Panc1 (cell line): Measurements from ENCODE around the gene CDH23. TPM values are rescaled to one million over a fixed set of nuclear protein-coding genes. Genes with fewer than 3 reads are reported as not detected.

Experiments
- ATAC-seq: fragments of 200-7000 bp; cut with Tn5 transposase; 2 replicates; pipeline ENCODE4 v1.9.1; 2020; ENCODE audit warnings: mild to moderate bottlenecking, moderate library complexity
- BruUV-seq: library from RNA; stranded (reverse); fragments of 400-500 nt; replicated peaks from 2 replicates; lab custom pipeline; 2021; lab: Mats Ljungman, UMichigan
- CTCF ChIA-PET: fragments of 300-600 bp; sonication (Branson Sonifier 250); formaldehyde crosslinking; loops from one replicate; lab custom pipeline; 2022; ENCODE audit warnings: antibody characterized with exemption; lab: Charles Lee
- POLR2A ChIA-PET: fragments of 300-600 bp; sonication (Branson Sonifier 250); formaldehyde crosslinking; loops from one replicate; lab custom pipeline; 2022; ENCODE audit warnings: antibody characterized with exemption; lab: Charles Lee
- DNase-seq: peaks from one replicate; pipeline ENCODE4 v3.0.0-alpha.2; 2010; ENCODE audit warnings: low read depth, low spot score
- H3K27ac ChIP-seq: 2 replicates; pipeline ENCODE4 v1.5.1; 2011; ENCODE audit warnings: mild to moderate bottlenecking, low read length, inconsistent platforms
- H3K27me3 ChIP-seq: fragments of 200-500 bp; sonication (Bioruptor generic); 2 replicates; pipeline ENCODE4 v1.6.0; 2014; ENCODE audit warnings: low read length, inconsistent platforms; ENCODE audit not compliant: control insufficient read depth, insufficient read depth
- H3K36me3 ChIP-seq: fragments of 200-500 bp; sonication (Bioruptor generic); 2 replicates; pipeline ENCODE4 v1.5.1; 2014; ENCODE audit warnings: inconsistent platforms, mild to moderate bottlenecking, low read length, moderate library complexity; ENCODE audit not compliant: control insufficient read depth, insufficient read depth
- H3K4me1 ChIP-seq: 2 replicates; pipeline ENCODE4 v1.5.1; 2011; ENCODE audit warnings: inconsistent platforms, mild to moderate bottlenecking, low read length, moderate library complexity; ENCODE audit not compliant: control insufficient read depth, insufficient read depth
- H3K4me3 ChIP-seq, 2 experiments: 2 replicates each; pipeline ENCODE4 v1.5.1; 2011 to 2012; ENCODE audit warnings: low read depth in 2 of 2, low read length in 2 of 2, mild to moderate bottlenecking in 2 of 2, inconsistent platforms in 1 of 2, moderate library complexity in 1 of 2
- H3K9me3 ChIP-seq: fragments of 200-500 bp; sonication (Bioruptor generic); 2 replicates; pipeline ENCODE4 v1.5.1; 2014; ENCODE audit warnings: low read depth, mild to moderate bottlenecking, inconsistent platforms, low read length, moderate library complexity; ENCODE audit not compliant: control insufficient read depth, insufficient read depth
- POLR2AphosphoS5 ChIP-seq: IDR thresholded peaks from 2 replicates; pipeline ENCODE4 v1.6.1; 2012; ENCODE audit warnings: mild to moderate bottlenecking, low read depth, low read length, moderate library complexity
- SIN3A ChIP-seq: IDR thresholded peaks from 2 replicates; pipeline ENCODE4 v1.6.1; 2012; ENCODE audit warnings: low read depth, mild to moderate bottlenecking, low read length, moderate library complexity, borderline replicate concordance; ENCODE audit not compliant: insufficient read depth
- TCF7L2 ChIP-seq: IDR thresholded peaks from 2 replicates; pipeline ENCODE4 v1.6.1; 2011; ENCODE audit warnings: mild to moderate bottlenecking, low read depth, low read length, inconsistent platforms
- in situ Hi-C: cut with HindIII; loops from 2 replicates; pipeline ENCODE4 v1.10.0; 2016; ENCODE audit warnings: low sequenced_read_pairs, low pct_unique_long_range_greater_than_20kb
- intact Hi-C: fragments of 100-400 bp; cut with micrococcal nuclease; formaldehyde crosslinking; loops from one replicate; pipeline ENCODE4 v1.10.0; 2022; ENCODE audit not compliant: unreplicated experiment
- total RNA-seq: library from RNA; stranded (reverse); gene quantifications from one replicate; pipeline ENCODE4 v1.2.1, GENCODE V29; 2021; ENCODE audit not compliant: unreplicated experiment
- TF ChIP-seq, protein P1 (sequence below): fragments of 450-650 bp; IDR thresholded peaks from 2 replicates; pipeline ENCODE4 v1.5.1; 2017; ENCODE audit warnings: mild to moderate bottlenecking
- TF ChIP-seq, protein P2 (sequence below), 2 experiments: IDR thresholded peaks; 2 replicates each; pipeline ENCODE4 v1.6.1; 2011 to 2012; ENCODE audit warnings: low read depth in 2 of 2, control low read depth in 1 of 2, low read length in 1 of 2, mild to moderate bottlenecking in 1 of 2, moderate library complexity in 1 of 2; ENCODE audit not compliant: insufficient read depth in 1 of 2

The CDH23 gene
- total RNA-seq, 1 experiment from 2014 or later, result 2.7 TPM

DNA sequence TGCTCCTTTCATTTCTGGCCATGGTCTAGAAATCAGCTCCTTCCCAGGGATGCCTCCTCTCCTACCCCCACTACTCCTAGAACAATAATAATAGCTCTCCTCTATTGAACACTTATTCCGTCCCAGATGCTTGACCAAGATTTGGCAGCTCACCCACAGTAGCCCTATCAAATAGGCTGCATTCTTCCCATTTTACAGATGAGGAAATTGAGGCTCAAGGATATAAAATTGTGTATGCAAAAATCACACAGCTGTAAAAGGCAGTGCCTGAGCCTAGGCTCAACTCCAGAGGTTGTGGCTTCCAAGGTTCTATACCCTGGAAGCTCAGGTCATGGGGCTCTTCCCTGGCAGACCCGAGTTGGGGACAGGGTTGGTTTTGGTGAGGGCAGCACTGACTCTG lies 240.6 kb downstream of the CDH23 start:
- H3K4me3 ChIP-seq, result no peak overlapping the region
- H3K4me1 ChIP-seq, result no peaks in the 10 kb centered on the region
- H3K9me3 ChIP-seq, result no peaks in the 10 kb centered on the region
- no TSS peak for BruUV-seq
- intact Hi-C loops, result no loop called here
- H3K36me3 ChIP-seq, result no peaks in the 10 kb centered on the region
- CTCF ChIA-PET, result no interaction called here
- ATAC-seq (no peak), DNase-seq (no peak)
- TF ChIP-seq, protein P1, sequence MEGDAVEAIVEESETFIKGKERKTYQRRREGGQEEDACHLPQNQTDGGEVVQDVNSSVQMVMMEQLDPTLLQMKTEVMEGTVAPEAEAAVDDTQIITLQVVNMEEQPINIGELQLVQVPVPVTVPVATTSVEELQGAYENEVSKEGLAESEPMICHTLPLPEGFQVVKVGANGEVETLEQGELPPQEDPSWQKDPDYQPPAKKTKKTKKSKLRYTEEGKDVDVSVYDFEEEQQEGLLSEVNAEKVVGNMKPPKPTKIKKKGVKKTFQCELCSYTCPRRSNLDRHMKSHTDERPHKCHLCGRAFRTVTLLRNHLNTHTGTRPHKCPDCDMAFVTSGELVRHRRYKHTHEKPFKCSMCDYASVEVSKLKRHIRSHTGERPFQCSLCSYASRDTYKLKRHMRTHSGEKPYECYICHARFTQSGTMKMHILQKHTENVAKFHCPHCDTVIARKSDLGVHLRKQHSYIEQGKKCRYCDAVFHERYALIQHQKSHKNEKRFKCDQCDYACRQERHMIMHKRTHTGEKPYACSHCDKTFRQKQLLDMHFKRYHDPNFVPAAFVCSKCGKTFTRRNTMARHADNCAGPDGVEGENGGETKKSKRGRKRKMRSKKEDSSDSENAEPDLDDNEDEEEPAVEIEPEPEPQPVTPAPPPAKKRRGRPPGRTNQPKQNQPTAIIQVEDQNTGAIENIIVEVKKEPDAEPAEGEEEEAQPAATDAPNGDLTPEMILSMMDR, result no peak
- TF ChIP-seq, protein P2, sequence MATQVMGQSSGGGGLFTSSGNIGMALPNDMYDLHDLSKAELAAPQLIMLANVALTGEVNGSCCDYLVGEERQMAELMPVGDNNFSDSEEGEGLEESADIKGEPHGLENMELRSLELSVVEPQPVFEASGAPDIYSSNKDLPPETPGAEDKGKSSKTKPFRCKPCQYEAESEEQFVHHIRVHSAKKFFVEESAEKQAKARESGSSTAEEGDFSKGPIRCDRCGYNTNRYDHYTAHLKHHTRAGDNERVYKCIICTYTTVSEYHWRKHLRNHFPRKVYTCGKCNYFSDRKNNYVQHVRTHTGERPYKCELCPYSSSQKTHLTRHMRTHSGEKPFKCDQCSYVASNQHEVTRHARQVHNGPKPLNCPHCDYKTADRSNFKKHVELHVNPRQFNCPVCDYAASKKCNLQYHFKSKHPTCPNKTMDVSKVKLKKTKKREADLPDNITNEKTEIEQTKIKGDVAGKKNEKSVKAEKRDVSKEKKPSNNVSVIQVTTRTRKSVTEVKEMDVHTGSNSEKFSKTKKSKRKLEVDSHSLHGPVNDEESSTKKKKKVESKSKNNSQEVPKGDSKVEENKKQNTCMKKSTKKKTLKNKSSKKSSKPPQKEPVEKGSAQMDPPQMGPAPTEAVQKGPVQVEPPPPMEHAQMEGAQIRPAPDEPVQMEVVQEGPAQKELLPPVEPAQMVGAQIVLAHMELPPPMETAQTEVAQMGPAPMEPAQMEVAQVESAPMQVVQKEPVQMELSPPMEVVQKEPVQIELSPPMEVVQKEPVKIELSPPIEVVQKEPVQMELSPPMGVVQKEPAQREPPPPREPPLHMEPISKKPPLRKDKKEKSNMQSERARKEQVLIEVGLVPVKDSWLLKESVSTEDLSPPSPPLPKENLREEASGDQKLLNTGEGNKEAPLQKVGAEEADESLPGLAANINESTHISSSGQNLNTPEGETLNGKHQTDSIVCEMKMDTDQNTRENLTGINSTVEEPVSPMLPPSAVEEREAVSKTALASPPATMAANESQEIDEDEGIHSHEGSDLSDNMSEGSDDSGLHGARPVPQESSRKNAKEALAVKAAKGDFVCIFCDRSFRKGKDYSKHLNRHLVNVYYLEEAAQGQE (IDR thresholded peaks at IDR 0.05; ENCODE audit: insufficient read depth in 1 of 2, low read depth in 2 of 2, low read length in 1 of 2), result no peak
- TF ChIP-seq TCF7L2 (no peak), POLR2AphosphoS5 (no peak), SIN3A (no peak)
- no peak overlapping the region for H3K27ac ChIP-seq
- in situ Hi-C loops, result no loop called here
- POLR2A ChIA-PET, result no interaction called here
- H3K27me3 ChIP-seq, result no peaks in the 10 kb centered on the region

DNA sequence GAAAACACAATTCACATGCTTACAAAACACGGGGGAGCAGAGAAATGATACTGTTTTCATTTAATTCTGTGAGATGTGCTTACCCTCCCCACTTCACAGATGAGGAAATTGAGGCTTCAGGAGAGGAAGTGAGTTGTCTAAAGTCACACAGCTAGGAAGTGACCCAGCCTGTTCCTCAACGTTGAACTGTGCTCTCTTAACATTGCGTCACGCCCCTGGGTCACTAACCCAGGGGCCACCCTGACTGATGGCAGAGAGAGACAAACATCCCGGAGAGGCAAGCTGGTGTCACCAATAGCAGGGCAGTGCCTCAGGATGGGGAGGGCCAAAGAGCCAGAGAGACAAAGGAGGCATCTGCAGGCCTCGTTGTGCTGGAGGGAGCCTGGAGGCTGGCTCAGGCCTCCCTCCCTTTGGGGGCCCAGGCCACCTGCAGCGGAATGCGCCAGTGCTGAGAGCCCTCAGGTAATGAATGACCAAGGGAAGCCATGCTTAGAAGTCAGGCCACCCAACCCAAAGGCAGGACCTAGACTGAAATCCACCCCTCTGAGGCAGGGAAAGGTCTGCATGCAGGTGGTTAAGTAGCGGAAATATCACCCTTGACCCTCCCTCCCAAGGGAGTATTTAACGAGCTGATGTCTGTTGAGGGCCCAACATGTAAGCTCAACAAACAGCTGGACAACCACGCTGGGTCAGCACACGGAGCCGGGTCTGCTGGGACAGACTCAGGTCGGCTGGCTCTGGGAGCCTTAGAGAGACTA lies 241.5 kb downstream of the CDH23 start:
- Histone ChIP-seq H3K9me3 (no peaks in the 10 kb centered on the region), H3K27me3 (no peaks in the 10 kb centered on the region), H3K36me3 (no peaks in the 10 kb centered on the region), H3K4me3 (no peak overlapping the region), H3K27ac (no peak overlapping the region), H3K4me1 (no peaks in the 10 kb centered on the region)
- ChIA-PET CTCF (interaction anchor here (0.8 kb wide), 1 partner anchor 68 kb away, joined by 3 read pairs; no protein-coding TSS in a partner anchor), POLR2A (no interaction called here)
- intact Hi-C loops, result no loop called here
- DNase-seq, result no peak
- in situ Hi-C loops, result no loop called here
- BruUV-seq, result no TSS peak
- TF ChIP-seq SIN3A, result no peak
- no peak for TF ChIP-seq TCF7L2
- TF ChIP-seq, protein P2 (IDR thresholded peaks at IDR 0.05; ENCODE audit: insufficient read depth in 1 of 2, low read depth in 2 of 2, low read length in 1 of 2), result no peak
- TF ChIP-seq, protein P1, result no peak
- no peak for TF ChIP-seq POLR2AphosphoS5
- no peak for ATAC-seq
